ENCODE results near the gene MTFMT.

DNA sequence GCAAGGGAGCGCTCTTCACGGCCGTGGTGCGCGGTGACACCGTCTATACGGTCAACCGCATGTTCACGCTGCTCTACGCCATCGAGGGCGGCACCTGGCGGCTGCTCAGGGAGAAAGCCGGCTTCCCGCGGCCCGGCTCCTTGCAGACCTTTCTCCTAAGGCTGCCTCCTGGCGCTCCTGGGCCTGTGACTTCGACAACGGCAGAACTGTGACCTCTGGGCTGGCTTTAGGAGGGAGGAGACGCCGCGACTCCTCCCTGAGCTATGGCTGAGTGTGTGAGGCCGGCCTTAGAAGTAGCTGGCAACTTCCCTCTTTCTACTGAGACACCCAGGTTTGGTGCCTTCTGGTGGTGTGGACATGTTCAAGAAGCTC, 48.5 kb upstream of the MTFMT start:
- TF ChIP-seq, protein P1, sequence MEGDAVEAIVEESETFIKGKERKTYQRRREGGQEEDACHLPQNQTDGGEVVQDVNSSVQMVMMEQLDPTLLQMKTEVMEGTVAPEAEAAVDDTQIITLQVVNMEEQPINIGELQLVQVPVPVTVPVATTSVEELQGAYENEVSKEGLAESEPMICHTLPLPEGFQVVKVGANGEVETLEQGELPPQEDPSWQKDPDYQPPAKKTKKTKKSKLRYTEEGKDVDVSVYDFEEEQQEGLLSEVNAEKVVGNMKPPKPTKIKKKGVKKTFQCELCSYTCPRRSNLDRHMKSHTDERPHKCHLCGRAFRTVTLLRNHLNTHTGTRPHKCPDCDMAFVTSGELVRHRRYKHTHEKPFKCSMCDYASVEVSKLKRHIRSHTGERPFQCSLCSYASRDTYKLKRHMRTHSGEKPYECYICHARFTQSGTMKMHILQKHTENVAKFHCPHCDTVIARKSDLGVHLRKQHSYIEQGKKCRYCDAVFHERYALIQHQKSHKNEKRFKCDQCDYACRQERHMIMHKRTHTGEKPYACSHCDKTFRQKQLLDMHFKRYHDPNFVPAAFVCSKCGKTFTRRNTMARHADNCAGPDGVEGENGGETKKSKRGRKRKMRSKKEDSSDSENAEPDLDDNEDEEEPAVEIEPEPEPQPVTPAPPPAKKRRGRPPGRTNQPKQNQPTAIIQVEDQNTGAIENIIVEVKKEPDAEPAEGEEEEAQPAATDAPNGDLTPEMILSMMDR (conservative IDR thresholded peaks at IDR 0.05; ENCODE audit: low read depth in 2 of 2) = peak; percentile 60 to 85
- TF ChIP-seq EZH2 (IDR thresholded peaks at IDR 0.05; ENCODE audit: low read depth, unreplicated experiment) (no peak), POLR2AphosphoS5 (IDR thresholded peaks at IDR 0.05; ENCODE audit: low read depth) (no peak), ZNF331 (CRISPR knock-in tag; IDR thresholded peaks at IDR 0.05; ENCODE audit: low read depth) (no peak), STAT1 (IDR thresholded peaks at IDR 0.05; ENCODE audit: unreplicated experiment) (no peak), CREB1 (CRISPR knock-in tag; IDR thresholded peaks at IDR 0.05; ENCODE audit: low read depth) (0 out of 2 replicates have a peak, but pooled peaks have one; percentile 42), EZH2phosphoT487 (IDR thresholded peaks at IDR 0.05; ENCODE audit: unreplicated experiment) (no peak), JUNB (IDR thresholded peaks at IDR 0.05; ENCODE audit: unreplicated experiment) (no peak)
- TF ChIP-seq, protein P2, sequence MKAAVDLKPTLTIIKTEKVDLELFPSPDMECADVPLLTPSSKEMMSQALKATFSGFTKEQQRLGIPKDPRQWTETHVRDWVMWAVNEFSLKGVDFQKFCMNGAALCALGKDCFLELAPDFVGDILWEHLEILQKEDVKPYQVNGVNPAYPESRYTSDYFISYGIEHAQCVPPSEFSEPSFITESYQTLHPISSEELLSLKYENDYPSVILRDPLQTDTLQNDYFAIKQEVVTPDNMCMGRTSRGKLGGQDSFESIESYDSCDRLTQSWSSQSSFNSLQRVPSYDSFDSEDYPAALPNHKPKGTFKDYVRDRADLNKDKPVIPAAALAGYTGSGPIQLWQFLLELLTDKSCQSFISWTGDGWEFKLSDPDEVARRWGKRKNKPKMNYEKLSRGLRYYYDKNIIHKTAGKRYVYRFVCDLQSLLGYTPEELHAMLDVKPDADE (IDR thresholded peaks at IDR 0.05) = no peak
- TF ChIP-seq, protein P3, sequence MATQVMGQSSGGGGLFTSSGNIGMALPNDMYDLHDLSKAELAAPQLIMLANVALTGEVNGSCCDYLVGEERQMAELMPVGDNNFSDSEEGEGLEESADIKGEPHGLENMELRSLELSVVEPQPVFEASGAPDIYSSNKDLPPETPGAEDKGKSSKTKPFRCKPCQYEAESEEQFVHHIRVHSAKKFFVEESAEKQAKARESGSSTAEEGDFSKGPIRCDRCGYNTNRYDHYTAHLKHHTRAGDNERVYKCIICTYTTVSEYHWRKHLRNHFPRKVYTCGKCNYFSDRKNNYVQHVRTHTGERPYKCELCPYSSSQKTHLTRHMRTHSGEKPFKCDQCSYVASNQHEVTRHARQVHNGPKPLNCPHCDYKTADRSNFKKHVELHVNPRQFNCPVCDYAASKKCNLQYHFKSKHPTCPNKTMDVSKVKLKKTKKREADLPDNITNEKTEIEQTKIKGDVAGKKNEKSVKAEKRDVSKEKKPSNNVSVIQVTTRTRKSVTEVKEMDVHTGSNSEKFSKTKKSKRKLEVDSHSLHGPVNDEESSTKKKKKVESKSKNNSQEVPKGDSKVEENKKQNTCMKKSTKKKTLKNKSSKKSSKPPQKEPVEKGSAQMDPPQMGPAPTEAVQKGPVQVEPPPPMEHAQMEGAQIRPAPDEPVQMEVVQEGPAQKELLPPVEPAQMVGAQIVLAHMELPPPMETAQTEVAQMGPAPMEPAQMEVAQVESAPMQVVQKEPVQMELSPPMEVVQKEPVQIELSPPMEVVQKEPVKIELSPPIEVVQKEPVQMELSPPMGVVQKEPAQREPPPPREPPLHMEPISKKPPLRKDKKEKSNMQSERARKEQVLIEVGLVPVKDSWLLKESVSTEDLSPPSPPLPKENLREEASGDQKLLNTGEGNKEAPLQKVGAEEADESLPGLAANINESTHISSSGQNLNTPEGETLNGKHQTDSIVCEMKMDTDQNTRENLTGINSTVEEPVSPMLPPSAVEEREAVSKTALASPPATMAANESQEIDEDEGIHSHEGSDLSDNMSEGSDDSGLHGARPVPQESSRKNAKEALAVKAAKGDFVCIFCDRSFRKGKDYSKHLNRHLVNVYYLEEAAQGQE (IDR thresholded peaks at IDR 0.05; ENCODE audit: unreplicated experiment) = no peak
